ENCODE results near the gene PKD1L1. TPM values are rescaled to one million over a fixed set of nuclear protein-coding genes. Genes with fewer than 3 reads are reported as not detected.

The PKD1L1 gene
- polyA plus RNA-seq, 1 donor from 2014 or later, result 2.0 TPM

- TF ChIP-seq CTCF (IDR thresholded peaks at IDR 0.05; ENCODE audit: poor library complexity, severe bottlenecking) (no peak), EP300 (conservative IDR thresholded peaks at IDR 0.05; ENCODE audit: poor library complexity, severe bottlenecking) (no peak)
- peak overlapping the region; percentile 71 for H2AFZ ChIP-seq (ENCODE audit: low read depth, low read length)
- H3K27me3 ChIP-seq (ENCODE audit: insufficient read depth, low read depth, low read length), result no peaks in the 10 kb centered on the region
- H3K27ac ChIP-seq (ENCODE audit: low read length), result no peak overlapping the region
- H3K9ac ChIP-seq (ENCODE audit: low read length), result peak overlapping the region; percentile 76
- peak overlapping the region; percentile 76 for H3K4me2 ChIP-seq (ENCODE audit: low read length)
- H3K4me3 ChIP-seq (ENCODE audit: low read length), result peak overlapping the region; percentile 74
- H3F3A ChIP-seq (ENCODE audit: insufficient read depth, low read length, poor library complexity, severe bottlenecking), result no peaks in the 10 kb centered on the region
- no peaks in the 10 kb centered on the region for H4K20me1 ChIP-seq (ENCODE audit: insufficient read depth)
- peaks cover 4% of the 10 kb centered on the region for H3K79me2 ChIP-seq (replicated peaks; ENCODE audit: insufficient read depth, low read length)
- H3K36me3 ChIP-seq (ENCODE audit: insufficient read depth, low read length), result peaks cover 12% of the 10 kb centered on the region
- H3K9me2 ChIP-seq (ENCODE audit: insufficient read depth, low read length), result no peaks in the 10 kb centered on the region
- H3K9me3 ChIP-seq (ENCODE audit: low read length), result no peaks in the 10 kb centered on the region
Measured at GRCh38 chr7:47978790-47979144, 30.5 kb upstream of the PKD1L1 start.

GRCh38 chr7:47973739-47974138 lies 25.5 kb upstream of the PKD1L1 start:
- Histone ChIP-seq H2AFZ (ENCODE audit: low read depth, low read length) (no peak overlapping the region), H3K4me3 (ENCODE audit: low read length) (no peak overlapping the region), H4K20me1 (ENCODE audit: insufficient read depth) (no peaks in the 10 kb centered on the region), H3K36me3 (ENCODE audit: insufficient read depth, low read length) (peaks cover 12% of the 10 kb centered on the region), H3K9ac (ENCODE audit: low read length) (no peak overlapping the region), H3K27me3 (ENCODE audit: insufficient read depth, low read depth, low read length) (no peaks in the 10 kb centered on the region), H3K9me3 (ENCODE audit: low read length) (no peaks in the 10 kb centered on the region), H3K79me2 (replicated peaks; ENCODE audit: insufficient read depth, low read length) (peaks cover 4% of the 10 kb centered on the region), H3F3A (ENCODE audit: insufficient read depth, low read length, poor library complexity, severe bottlenecking) (no peaks in the 10 kb centered on the region), H3K4me2 (ENCODE audit: low read length) (no peak overlapping the region), H3K9me2 (ENCODE audit: insufficient read depth, low read length) (no peaks in the 10 kb centered on the region), H3K27ac (ENCODE audit: low read length) (no peak overlapping the region)
- TF ChIP-seq CTCF (IDR thresholded peaks at IDR 0.05; ENCODE audit: poor library complexity, severe bottlenecking), result no peak

- H3K4me2 ChIP-seq (ENCODE audit: low read length), result no peak overlapping the region
- H3K27me3 ChIP-seq (ENCODE audit: insufficient read depth, low read depth, low read length), result no peaks in the 10 kb centered on the region
- no peak overlapping the region for H2AFZ ChIP-seq (ENCODE audit: low read depth, low read length)
- H3K9ac ChIP-seq (ENCODE audit: low read length), result no peak overlapping the region
- TF ChIP-seq REST (IDR thresholded peaks at IDR 0.05; ENCODE audit: borderline replicate concordance) (no peak), MXI1 (conservative IDR thresholded peaks at IDR 0.05; ENCODE audit: poor library complexity, severe bottlenecking) (no peak), POLR2AphosphoS5 (IDR thresholded peaks at IDR 0.05) (no peak), EP300 (conservative IDR thresholded peaks at IDR 0.05; ENCODE audit: poor library complexity, severe bottlenecking) (no peak), CTCF (IDR thresholded peaks at IDR 0.05; ENCODE audit: poor library complexity, severe bottlenecking) (no peak), TAF1 (IDR thresholded peaks at IDR 0.05; ENCODE audit: low read depth) (no peak), SMC3 (conservative IDR thresholded peaks at IDR 0.05; ENCODE audit: poor library complexity) (no peak), RAD21 (conservative IDR thresholded peaks at IDR 0.05) (no peak), EZH2 (IDR thresholded peaks at IDR 0.05; ENCODE audit: borderline replicate concordance, insufficient read depth, low read length, poor library complexity, severe bottlenecking) (no peak)
- peaks cover 3% of the 10 kb centered on the region for H3K36me3 ChIP-seq (ENCODE audit: insufficient read depth, low read length)
- H3F3A ChIP-seq (ENCODE audit: insufficient read depth, low read length, poor library complexity, severe bottlenecking), result no peaks in the 10 kb centered on the region
- no peaks in the 10 kb centered on the region for H3K9me3 ChIP-seq (ENCODE audit: low read length)
- H3K79me2 ChIP-seq (replicated peaks; ENCODE audit: insufficient read depth, low read length), result no peaks in the 10 kb centered on the region
- no peak overlapping the region for H3K27ac ChIP-seq (ENCODE audit: low read length)
- no peaks in the 10 kb centered on the region for H4K20me1 ChIP-seq (ENCODE audit: insufficient read depth)
- no peak overlapping the region for H3K4me3 ChIP-seq (ENCODE audit: low read length)
- H3K9me2 ChIP-seq (ENCODE audit: insufficient read depth, low read length), result no peaks in the 10 kb centered on the region
Measured at GRCh38 chr7:47970761-47971160, 22.5 kb upstream of the PKD1L1 start.

All from neural cell (in vitro differentiated cells).